ENCODE data around the gene SNN.

SNN gene

GRCh38 chr16:11672206-11673090 is 4.2 kb downstream of the SNN start:
- no peak overlapping the region for H3K27ac ChIP-seq

DNA sequence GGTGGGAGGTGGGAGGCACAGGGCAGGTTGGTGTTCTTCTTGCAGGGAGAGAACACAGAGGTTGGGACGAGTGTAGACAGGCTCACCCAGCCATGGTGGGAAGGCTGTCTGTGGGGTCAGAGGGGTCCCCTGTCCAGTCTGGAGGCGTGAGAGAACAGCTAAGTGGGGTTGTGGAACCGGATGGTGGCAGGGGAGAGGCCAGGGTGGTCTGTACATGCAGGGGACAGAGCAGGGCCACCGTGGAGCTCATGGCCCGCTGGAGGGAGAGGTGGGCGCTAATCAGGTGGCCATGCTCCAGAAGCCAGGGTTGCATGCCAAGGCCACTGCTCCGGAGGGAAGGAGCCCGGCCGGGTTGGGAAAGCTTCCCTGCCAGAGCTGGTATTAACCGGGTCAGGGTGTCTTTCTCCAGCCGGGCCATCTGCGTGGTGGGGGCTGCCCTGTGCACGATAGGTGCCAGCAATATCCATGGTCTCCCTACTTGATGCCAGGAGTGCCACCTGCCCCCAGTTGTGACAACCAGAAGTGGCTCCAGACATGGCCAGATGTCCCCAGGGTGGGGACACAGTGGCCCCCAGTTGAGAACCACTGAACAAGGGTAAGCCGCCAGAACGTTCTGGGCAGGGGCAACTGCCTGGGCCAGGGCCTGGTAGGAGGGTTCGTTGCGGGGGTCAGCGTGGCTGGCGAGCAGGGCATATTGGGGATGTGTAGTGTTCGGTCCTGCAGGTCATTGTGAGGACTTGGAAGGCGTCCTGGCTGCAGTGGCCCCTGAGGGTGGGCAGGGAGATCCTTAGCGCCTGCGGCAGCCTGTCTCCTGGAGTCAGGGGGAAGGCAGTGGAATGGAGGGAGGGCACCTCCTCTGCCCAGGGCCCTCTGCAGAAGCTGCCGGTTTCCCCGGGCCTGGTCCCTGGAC is 5.1 kb downstream of the SNN start:
- no peak for TF ChIP-seq ZFX (IDR thresholded peaks at IDR 0.05; ENCODE audit: borderline replicate concordance)
- TF ChIP-seq, protein P1, sequence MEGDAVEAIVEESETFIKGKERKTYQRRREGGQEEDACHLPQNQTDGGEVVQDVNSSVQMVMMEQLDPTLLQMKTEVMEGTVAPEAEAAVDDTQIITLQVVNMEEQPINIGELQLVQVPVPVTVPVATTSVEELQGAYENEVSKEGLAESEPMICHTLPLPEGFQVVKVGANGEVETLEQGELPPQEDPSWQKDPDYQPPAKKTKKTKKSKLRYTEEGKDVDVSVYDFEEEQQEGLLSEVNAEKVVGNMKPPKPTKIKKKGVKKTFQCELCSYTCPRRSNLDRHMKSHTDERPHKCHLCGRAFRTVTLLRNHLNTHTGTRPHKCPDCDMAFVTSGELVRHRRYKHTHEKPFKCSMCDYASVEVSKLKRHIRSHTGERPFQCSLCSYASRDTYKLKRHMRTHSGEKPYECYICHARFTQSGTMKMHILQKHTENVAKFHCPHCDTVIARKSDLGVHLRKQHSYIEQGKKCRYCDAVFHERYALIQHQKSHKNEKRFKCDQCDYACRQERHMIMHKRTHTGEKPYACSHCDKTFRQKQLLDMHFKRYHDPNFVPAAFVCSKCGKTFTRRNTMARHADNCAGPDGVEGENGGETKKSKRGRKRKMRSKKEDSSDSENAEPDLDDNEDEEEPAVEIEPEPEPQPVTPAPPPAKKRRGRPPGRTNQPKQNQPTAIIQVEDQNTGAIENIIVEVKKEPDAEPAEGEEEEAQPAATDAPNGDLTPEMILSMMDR (IDR thresholded peaks at IDR 0.05) = no peak
- no peak overlapping the region for H3K27ac ChIP-seq

More at GRCh38 chr16:11672206-11673090, 4.2 kb downstream of the SNN start:
- TF ChIP-seq ZFX (IDR thresholded peaks at IDR 0.05; ENCODE audit: borderline replicate concordance) = no peak
- TF ChIP-seq, protein P1 (IDR thresholded peaks at IDR 0.05) = no peak

DNA sequence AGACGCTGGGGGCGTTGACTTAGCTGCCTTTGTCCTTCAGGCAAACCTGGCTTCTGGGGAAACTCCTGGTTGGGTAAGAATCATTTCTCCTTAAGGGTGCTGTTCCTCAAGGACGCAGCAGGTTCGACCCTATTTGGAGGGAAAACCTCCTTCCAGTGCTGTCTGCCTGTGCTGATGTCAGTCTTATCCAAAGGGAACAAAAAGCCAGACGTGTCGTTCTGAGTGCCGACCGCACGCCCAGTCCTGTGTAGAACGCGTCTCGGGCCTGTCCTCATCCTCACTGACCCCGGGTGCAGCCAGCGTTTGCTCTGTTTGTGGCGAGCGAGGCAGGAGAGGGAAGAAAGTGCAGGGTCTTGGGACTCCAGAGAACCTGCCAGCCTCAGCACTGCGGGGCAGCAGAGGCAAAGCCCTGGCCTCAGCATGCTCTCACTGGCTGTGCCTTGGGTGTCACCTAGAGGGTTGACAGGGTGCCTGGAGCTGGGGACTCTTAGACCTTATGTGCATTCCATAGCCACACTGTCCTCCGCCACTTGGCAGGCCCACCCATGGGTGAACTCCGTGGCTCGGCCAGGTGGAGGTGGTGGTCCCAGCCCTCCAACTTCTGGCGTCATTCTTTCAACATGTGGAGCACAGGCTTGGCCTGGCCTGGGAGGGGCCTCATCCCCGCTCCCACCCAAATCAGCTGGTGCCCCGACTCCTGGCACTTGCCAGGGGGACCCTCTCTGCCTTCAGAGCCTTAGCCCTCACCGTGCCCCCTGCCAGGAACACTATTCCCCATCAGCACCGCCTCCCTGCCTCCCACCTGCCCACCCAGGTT is 6.0 kb downstream of the SNN start:
- H3K27ac ChIP-seq = no peak overlapping the region

DNA sequence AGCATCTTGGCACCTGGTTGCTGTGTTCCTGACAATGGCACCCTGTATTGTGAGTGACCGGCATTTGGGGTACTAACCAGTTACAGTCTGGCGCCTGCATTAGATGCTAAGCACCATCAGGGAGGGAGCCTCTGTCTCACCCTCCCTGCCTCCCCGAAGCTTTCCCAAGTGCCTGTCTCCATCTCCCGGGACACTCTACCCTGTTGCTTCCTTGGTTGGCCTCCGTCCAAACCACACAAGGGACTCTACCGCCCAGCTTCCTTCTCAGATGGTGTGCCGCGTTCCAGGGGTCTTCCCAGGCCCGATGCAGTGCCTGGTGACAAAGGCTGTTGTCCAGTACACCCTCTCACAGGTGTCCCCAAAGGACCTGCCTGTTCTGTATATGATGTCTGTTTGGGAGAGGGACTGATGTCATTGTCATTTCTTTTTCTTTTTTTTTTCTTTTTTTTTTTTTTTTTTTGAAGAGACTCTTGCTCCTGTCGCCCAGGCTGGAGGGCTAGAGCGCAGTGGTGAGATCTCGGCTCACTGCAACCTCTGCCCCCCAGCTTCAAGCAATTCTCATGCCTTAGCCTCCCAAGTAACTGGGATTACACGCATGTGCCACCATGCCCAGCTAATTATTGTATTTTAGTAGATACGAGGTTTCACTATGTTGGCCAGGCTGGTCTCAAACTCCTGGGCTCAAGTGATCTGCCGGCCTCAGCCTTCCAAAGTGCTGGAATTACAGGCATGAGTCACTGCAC is 6.7 kb downstream of the SNN start:
- TF ChIP-seq, protein P1 (IDR thresholded peaks at IDR 0.05) = no peak
- TF ChIP-seq ZFX (IDR thresholded peaks at IDR 0.05; ENCODE audit: borderline replicate concordance) = no peak
- H3K27ac ChIP-seq = no peak overlapping the region

More for the DNA sequence above, 6.0 kb downstream of the SNN start:
- TF ChIP-seq ZFX (IDR thresholded peaks at IDR 0.05; ENCODE audit: borderline replicate concordance) = no peak
- TF ChIP-seq, protein P1 (IDR thresholded peaks at IDR 0.05) = no peak

DNA sequence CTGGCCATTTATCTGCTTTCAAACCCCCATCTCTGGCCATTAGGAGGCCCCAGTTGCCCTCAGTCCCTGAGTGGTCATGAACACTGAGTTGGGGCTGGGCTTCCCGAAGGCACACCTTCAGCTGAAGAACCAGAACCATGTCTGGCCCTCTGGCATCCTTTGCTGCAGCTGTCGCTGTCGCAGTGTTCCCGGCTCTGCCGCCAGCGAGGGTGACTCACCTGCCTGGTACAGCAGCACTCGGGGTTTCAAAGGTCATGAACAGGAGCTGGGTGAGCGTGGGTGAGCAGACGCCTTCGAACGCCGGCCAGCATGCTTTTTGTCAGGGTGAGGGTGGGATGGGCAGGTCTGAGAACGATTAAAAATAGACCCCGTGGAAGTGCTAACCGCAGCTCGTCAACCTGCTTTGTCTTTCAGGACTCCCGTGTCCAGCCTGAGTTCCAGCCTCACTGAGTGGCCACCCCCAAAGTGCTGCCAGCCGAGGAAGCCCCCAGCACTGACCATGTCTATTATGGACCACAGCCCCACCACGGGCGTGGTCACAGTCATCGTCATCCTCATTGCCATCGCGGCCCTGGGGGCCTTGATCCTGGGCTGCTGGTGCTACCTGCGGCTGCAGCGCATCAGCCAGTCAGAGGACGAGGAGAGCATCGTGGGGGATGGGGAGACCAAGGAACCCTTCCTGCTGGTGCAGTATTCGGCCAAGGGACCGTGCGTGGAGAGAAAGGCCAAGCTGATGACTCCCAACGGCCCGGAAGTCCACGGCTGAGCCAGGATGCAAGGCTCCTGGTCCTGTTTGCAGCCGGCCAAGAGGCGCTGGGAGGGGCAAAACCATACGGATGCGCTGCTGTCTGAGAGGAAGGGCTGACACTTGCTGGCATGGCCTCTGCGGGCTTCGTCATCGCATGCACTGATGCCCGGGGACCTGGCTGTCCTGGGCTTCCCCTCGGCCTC is 7.6 kb downstream of the SNN start:
- no peak overlapping the region for H3K27ac ChIP-seq
- TF ChIP-seq ZFX (IDR thresholded peaks at IDR 0.05; ENCODE audit: borderline replicate concordance) = no peak
- TF ChIP-seq, protein P1 (IDR thresholded peaks at IDR 0.05) = no peak

Data from 22Rv1 (cell line).